Activated CD8-positive, alpha-beta T cell treated with anti-CD3 and anti-CD28 coated beads for 36 hours (primary cell): ENCODE measurements around the gene ING2. TPM values are rescaled to one million over a fixed set of nuclear protein-coding genes. Genes with fewer than 3 reads are reported as not detected.

ENCODE experiments used
- ATAC-seq: fragments of 200-7000 bp; cut with Tn5 transposase; one replicate; pipeline ENCODE4 v1.10.0; 2021; ENCODE audit warnings: mild to moderate bottlenecking, moderate library complexity
- CTCF ChIA-PET: fragments of 350-600 bp; sonication (Branson Sonifier 250); formaldehyde crosslinking; loops from one replicate; lab custom pipeline; 2021; ENCODE audit warnings: antibody characterized with exemption; lab: Charles Lee
- POLR2A ChIA-PET: fragments of 350-600 bp; sonication (Branson Sonifier 250); formaldehyde crosslinking; loops from one replicate; lab custom pipeline; 2021; ENCODE audit warnings: antibody characterized with exemption; lab: Charles Lee
- DNase-seq: peaks from one replicate; pipeline ENCODE4 v3.0.0-alpha.2; 2020
- H3K27ac Mint-ChIP-seq: one replicate; pipeline ENCODE4 v1.8.0; 2021; ENCODE audit warnings: mild to moderate bottlenecking, mixed read lengths
- H3K27me3 Mint-ChIP-seq: one replicate; pipeline ENCODE4 v1.8.0; 2021; ENCODE audit warnings: mixed read lengths
- H3K36me3 Mint-ChIP-seq: one replicate; pipeline ENCODE4 v1.8.0; 2021; ENCODE audit warnings: low read depth, mixed read lengths
- H3K4me1 Mint-ChIP-seq: one replicate; pipeline ENCODE4 v1.8.0; 2021; ENCODE audit warnings: low read depth, mixed read lengths
- H3K4me3 Mint-ChIP-seq: one replicate; pipeline ENCODE4 v1.8.0; 2021; ENCODE audit warnings: mild to moderate bottlenecking, moderate library complexity, mixed read lengths
- H3K9me3 Mint-ChIP-seq: one replicate; pipeline ENCODE4 v1.8.0; 2021; ENCODE audit warnings: mixed read lengths
- intact Hi-C: fragments of 100-400 bp; cut with micrococcal nuclease; formaldehyde crosslinking; loops from one replicate; pipeline ENCODE4 v1.10.0; 2022
- total RNA-seq, 2 experiments: library from RNA; stranded (reverse); gene quantifications; one replicate each; pipeline ENCODE4 v1.2.3, GENCODE V29; 2021
- TF ChIP-seq, protein P1 (sequence below): fragments of 200-600 bp; IDR thresholded peaks from one replicate; pipeline ENCODE4 v1.8.0; 2022; ENCODE audit warnings: antibody characterized with exemption, mild to moderate bottlenecking

Gene ING2
- total RNA-seq, 2 experiments from 2014 or later, result 18.2 to 21.0 TPM

- TF ChIP-seq, protein P1, sequence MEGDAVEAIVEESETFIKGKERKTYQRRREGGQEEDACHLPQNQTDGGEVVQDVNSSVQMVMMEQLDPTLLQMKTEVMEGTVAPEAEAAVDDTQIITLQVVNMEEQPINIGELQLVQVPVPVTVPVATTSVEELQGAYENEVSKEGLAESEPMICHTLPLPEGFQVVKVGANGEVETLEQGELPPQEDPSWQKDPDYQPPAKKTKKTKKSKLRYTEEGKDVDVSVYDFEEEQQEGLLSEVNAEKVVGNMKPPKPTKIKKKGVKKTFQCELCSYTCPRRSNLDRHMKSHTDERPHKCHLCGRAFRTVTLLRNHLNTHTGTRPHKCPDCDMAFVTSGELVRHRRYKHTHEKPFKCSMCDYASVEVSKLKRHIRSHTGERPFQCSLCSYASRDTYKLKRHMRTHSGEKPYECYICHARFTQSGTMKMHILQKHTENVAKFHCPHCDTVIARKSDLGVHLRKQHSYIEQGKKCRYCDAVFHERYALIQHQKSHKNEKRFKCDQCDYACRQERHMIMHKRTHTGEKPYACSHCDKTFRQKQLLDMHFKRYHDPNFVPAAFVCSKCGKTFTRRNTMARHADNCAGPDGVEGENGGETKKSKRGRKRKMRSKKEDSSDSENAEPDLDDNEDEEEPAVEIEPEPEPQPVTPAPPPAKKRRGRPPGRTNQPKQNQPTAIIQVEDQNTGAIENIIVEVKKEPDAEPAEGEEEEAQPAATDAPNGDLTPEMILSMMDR, result no peak
- POLR2A ChIA-PET, result interaction anchor here (0.6 kb wide), 1 partner anchor 234 kb away, joined by 3 read pairs; no protein-coding TSS in a partner anchor
- CTCF ChIA-PET, result interaction anchor here (0.6 kb wide), 1 partner anchor 614 kb away, joined by 3 read pairs; no protein-coding TSS in a partner anchor
- no peak overlapping the region for H3K4me3 Mint-ChIP-seq
- peaks cover 4% of the 10 kb centered on the region for H3K9me3 Mint-ChIP-seq
- no peaks in the 10 kb centered on the region for H3K36me3 Mint-ChIP-seq
- no peaks in the 10 kb centered on the region for H3K4me1 Mint-ChIP-seq
- no peak overlapping the region for H3K27ac Mint-ChIP-seq
- peaks cover 3% of the 10 kb centered on the region for H3K27me3 Mint-ChIP-seq
- ATAC-seq (no peak), DNase-seq (no peak)
- intact Hi-C loops, result no loop called here
Measured at GRCh38 chr4:183556947-183557346, 52.1 kb downstream of the ING2 start.

DNA sequence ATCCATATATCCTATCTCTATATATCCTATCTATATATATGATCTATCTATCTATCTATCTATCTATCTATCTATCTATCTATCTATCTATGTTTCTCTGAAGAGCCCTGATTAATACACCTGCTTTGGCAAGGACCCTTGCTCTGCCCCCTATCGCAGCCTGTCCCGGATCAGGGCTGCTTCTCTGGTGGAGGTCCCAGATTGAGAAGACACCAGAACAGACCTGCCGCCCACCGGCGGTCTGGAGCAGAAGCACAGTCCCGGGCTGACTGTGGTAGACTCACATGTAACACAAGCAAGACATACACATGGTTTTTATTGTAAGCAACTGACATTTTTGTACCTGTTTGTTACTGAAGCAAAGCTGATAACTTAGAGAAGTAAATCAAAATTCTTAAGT, 52.8 kb downstream of the ING2 start:
- Mint-ChIP-seq H3K9me3 (peaks cover 3% of the 10 kb centered on the region), H3K4me3 (no peak overlapping the region), H3K36me3 (no peaks in the 10 kb centered on the region), H3K27ac (no peak overlapping the region), H3K27me3 (peaks cover 3% of the 10 kb centered on the region), H3K4me1 (no peaks in the 10 kb centered on the region)
- ChIA-PET POLR2A (no interaction called here), CTCF (no interaction called here)
- DNase-seq (no peak), ATAC-seq (no peak)
- TF ChIP-seq, protein P1, result no peak
- intact Hi-C loops, result no loop called here

GRCh38 chr4:183558873-183559272, 54.0 kb downstream of the ING2 start:
- ChIA-PET CTCF (no interaction called here), POLR2A (no interaction called here)
- intact Hi-C loops, result no loop called here
- no peaks in the 10 kb centered on the region for H3K36me3 Mint-ChIP-seq
- TF ChIP-seq, protein P1, result no peak
- H3K9me3 Mint-ChIP-seq, result no peaks in the 10 kb centered on the region
- H3K4me1 Mint-ChIP-seq, result no peaks in the 10 kb centered on the region
- no peak for ATAC-seq
- no peak for DNase-seq
- H3K27ac Mint-ChIP-seq, result no peak overlapping the region
- peaks cover 3% of the 10 kb centered on the region for H3K27me3 Mint-ChIP-seq
- H3K4me3 Mint-ChIP-seq, result no peak overlapping the region

- ChIA-PET POLR2A (no interaction called here), CTCF (no interaction called here)
- no peak overlapping the region for H3K4me3 Mint-ChIP-seq
- ATAC-seq (no peak), DNase-seq (no peak)
- no peaks in the 10 kb centered on the region for H3K36me3 Mint-ChIP-seq
- no peaks in the 10 kb centered on the region for H3K9me3 Mint-ChIP-seq
- no peak overlapping the region for H3K27ac Mint-ChIP-seq
- H3K27me3 Mint-ChIP-seq, result peaks cover 6% of the 10 kb centered on the region
- intact Hi-C loops, result no loop called here
- TF ChIP-seq, protein P1, result no peak
- no peaks in the 10 kb centered on the region for H3K4me1 Mint-ChIP-seq
Measured at GRCh38 chr4:183561905-183562304, 57.0 kb downstream of the ING2 start.

Other genes starting within 250 kb of the ING2 start
- not detected for gene CLDN22, start 184.8 kb upstream of the ING2 start, total RNA-seq
- gene CLDN24, start 182.6 kb upstream of the ING2 start, total RNA-seq, result not detected
- 10 to 100 TPM; 26.4 to 26.6 TPM for gene CDKN2AIP, start 60.4 kb upstream of the ING2 start, total RNA-seq
- 10 to 100 TPM; 19.4 to 20.9 TPM for gene RWDD4, start 154.1 kb downstream of the ING2 start, total RNA-seq
- gene TRAPPC11, start 154.2 kb downstream of the ING2 start, total RNA-seq, result 10 to 100 TPM; 28.5 to 32.2 TPM